Upper lobe of left lung (tissue), 6 donors: Measurements from ENCODE around the gene ANKRD28. TPM values are rescaled to one million over a fixed set of nuclear protein-coding genes. Genes with fewer than 3 reads are reported as not detected.
"Not testable (repeated sequence)": the region's sequence is repeated elsewhere in the genome, so short reads cannot be mapped to it uniquely, and the experiment has no call there.

ENCODE experiments used
- ATAC-seq, 2 donors: fragments of 200-7000 bp; cut with Tn5 transposase; one replicate each; pipeline ENCODE4 v1.9.1; 2022; ENCODE audit warnings: mild to moderate bottlenecking in 2 of 2, moderate library complexity in 2 of 2; ENCODE audit not compliant: low FRiP score in 2 of 2
- DNase-seq, 2 donors: peaks; one replicate each; pipeline ENCODE4 v3.0.0-alpha.2; 2019 to 2020
- H3K27ac ChIP-seq, 4 donors: fragments of 200-600 bp; sonication (generic); one replicate each; pipeline ENCODE4 v1.5.1; 2016 to 2019
- H3K27me3 ChIP-seq, 4 donors: fragments of 200-600 bp; sonication (generic); one replicate each; pipeline ENCODE4 v1.5.1; 2017 to 2019
- H3K36me3 ChIP-seq, 4 donors: fragments of 200-600 bp; sonication (generic); one replicate each; pipeline ENCODE4 v1.5.1; 2016 to 2019
- H3K4me1 ChIP-seq, 4 donors: fragments of 200-600 bp; sonication (generic); one replicate each; pipeline ENCODE4 v1.5.1; 2018 to 2019
- H3K4me3 ChIP-seq, 4 donors: fragments of 200-600 bp; sonication (generic); one replicate each; pipeline ENCODE4 v1.5.1; 2017 to 2019; ENCODE audit warnings: mild to moderate bottlenecking in 2 of 4, moderate library complexity in 1 of 4
- H3K9me3 ChIP-seq, 4 donors: fragments of 200-600 bp; sonication (generic); one replicate each; pipeline ENCODE4 v1.5.1; 2018 to 2019
- CTCF ChIP-seq, 6 experiments: fragments of 450-650 bp in 4 of 6; fragments of 200-600 bp in 2 of 6; sonication (generic) in 2 of 6; IDR thresholded peaks; one replicate each; pipeline ENCODE4 v1.5.1; 2016 to 2019; ENCODE audit warnings: antibody characterized with exemption in 6 of 6
- EP300 ChIP-seq, 4 donors: sonication (generic); formaldehyde crosslinking; IDR thresholded peaks; one replicate each; pipeline ENCODE4 v1.5.1; 2017; ENCODE audit warnings: antibody characterized with exemption in 4 of 4, control low read depth in 2 of 4
- POLR2A ChIP-seq, 4 donors: fragments of 450-650 bp; IDR thresholded peaks; one replicate each; pipeline ENCODE4 v1.5.1; 2016 to 2017; ENCODE audit warnings: antibody characterized with exemption in 4 of 4, mild to moderate bottlenecking in 2 of 4
- POLR2AphosphoS5 ChIP-seq, 2 donors: sonication (generic); formaldehyde crosslinking; IDR thresholded peaks; one replicate each; pipeline ENCODE4 v1.5.1; 2017; ENCODE audit warnings: antibody characterized with exemption in 2 of 2
- WGBS, 2 donors: methylation state at CpG; one replicate each; pipeline ENCODE4 v1.1.5; 2017 to 2018; 5-methylcytosine and 5-hydroxymethylcytosine counted together
- small RNA-seq, 4 donors: library from RNA; depleted of rRNA; stranded (forward); fragments of <200 nt; gene quantifications; one replicate each; pipeline ENCODE3, GENCODE V24; 2016
- total RNA-seq, 6 donors: library from RNA; depleted of rRNA in 4 of 6; stranded (reverse); fragments of >200 nt in 4 of 6; gene quantifications; one replicate each; pipeline versions ENCODE4 v1.1.0 to v1.2.1, GENCODE V29; 2016 to 2021
- donor health status: DM: no; HTN: no; CAD: no; lungs with moderate emphysema.
- donor health status: DM: no; HTN: yes; CAD: no; lungs with severe emphysema.

Gene ANKRD28
- total RNA-seq, 6 donors from 2014 or later = 31.6 to 107 (median 55.5) TPM

GRCh38 chr3:15629860-15630597 is 167.8 kb downstream of the ANKRD28 start:
- Histone ChIP-seq H3K36me3 (no peaks in the 10 kb centered on the region), H3K9me3 (no peaks in the 10 kb centered on the region), H3K27ac (peak overlapping the region in 3 of 4 donors; percentile 32 to 60 (median 51)), H3K4me3 (peak overlapping the region in 3 of 4 donors; percentile 18 to 38 (median 37)), H3K27me3 (no peaks in the 10 kb centered on the region), H3K4me1 (peaks cover 9 to 32% (median 17%) of the 10 kb centered on the region in 4 donors)
- peak; percentile 90 to 94 for ATAC-seq
- no peak for TF ChIP-seq POLR2A (IDR thresholded peaks at IDR 0.05)
- peak in 1 of 2 donors; percentile 56 for TF ChIP-seq POLR2AphosphoS5 (IDR thresholded peaks at IDR 0.05)
- peak; percentile 66 to 86 (median 76) for TF ChIP-seq CTCF (IDR thresholded peaks at IDR 0.05)
- 37 to 39% methylated on average over 10 of the region's 10 CpGs for WGBS, 2 donors
- peak in 1 of 2 donors; percentile 76 for DNase-seq

GRCh38 chr3:15628967-15629366 is 168.8 kb downstream of the ANKRD28 start:
- TF ChIP-seq CTCF (IDR thresholded peaks at IDR 0.05) (no peak), POLR2A (IDR thresholded peaks at IDR 0.05) (no peak), POLR2AphosphoS5 (IDR thresholded peaks at IDR 0.05) (no peak), EP300 (IDR thresholded peaks at IDR 0.05) (no peak)
- DNase-seq (no peak), ATAC-seq (no peak)
- H3K36me3 ChIP-seq = no peaks in the 10 kb centered on the region
- H3K4me3 ChIP-seq = no peak overlapping the region
- no peak overlapping the region for H3K27ac ChIP-seq
- H3K4me1 ChIP-seq = peaks cover 6 to 23% (median 9%) of the 10 kb centered on the region in 4 donors
- no peaks in the 10 kb centered on the region for H3K27me3 ChIP-seq
- H3K9me3 ChIP-seq = no peaks in the 10 kb centered on the region

- Histone ChIP-seq H3K27ac (no peak overlapping the region), H3K9me3 (peaks cover 0 to 16% (median 8%) of the 10 kb centered on the region in 4 donors), H3K4me3 (no peak overlapping the region), H3K27me3 (no peaks in the 10 kb centered on the region), H3K36me3 (no peaks in the 10 kb centered on the region), H3K4me1 (no peaks in the 10 kb centered on the region)
- TF ChIP-seq EP300 (IDR thresholded peaks at IDR 0.05) = no peak
- no peak for TF ChIP-seq POLR2AphosphoS5 (IDR thresholded peaks at IDR 0.05)
- TF ChIP-seq POLR2A (IDR thresholded peaks at IDR 0.05) = no peak
- 61 to 67% methylated on average over 4 of the region's 4 CpGs for WGBS, 2 donors
- ATAC-seq (no peak), DNase-seq (no peak)
Measured at GRCh38 chr3:15623535-15624440, 174.0 kb downstream of the ANKRD28 start.

- not testable (repeated sequence) for H3K4me3 ChIP-seq, H3K36me3 ChIP-seq, H3K27me3 ChIP-seq, H3K27ac ChIP-seq, ATAC-seq, DNase-seq, H3K4me1 ChIP-seq
- 95 to 97% methylated on average over 8 of the region's 8 CpGs for WGBS, 2 donors
- H3K9me3 ChIP-seq = peaks cover 0 to 16% (median 8%) of the 10 kb centered on the region in 4 donors
Measured at GRCh38 chr3:15619659-15620464, 177.9 kb downstream of the ANKRD28 start.

Small RNA genes lying within 50 kb of the gene (small RNA-seq; reads per million reads assigned to genes)
- gene MIR3134 (0 reads per million in 4 donors), gene RN7SL4P (0 reads per million in 4 donors)

Other genes starting within 250 kb of the ANKRD28 start
- 10 to 100 TPM; 12.9 to 32.5 (median 19.6) TPM for gene HACL1, start 196.4 kb downstream of the ANKRD28 start, total RNA-seq
- 10 to 100 TPM in 5 of 6 donors, 1 to 10 TPM in 1; 6.8 to 32.2 (median 21.8) TPM for gene BTD, start 196.2 kb downstream of the ANKRD28 start, total RNA-seq